Measurements from ENCODE around the gene SLC4A8.

DNA sequence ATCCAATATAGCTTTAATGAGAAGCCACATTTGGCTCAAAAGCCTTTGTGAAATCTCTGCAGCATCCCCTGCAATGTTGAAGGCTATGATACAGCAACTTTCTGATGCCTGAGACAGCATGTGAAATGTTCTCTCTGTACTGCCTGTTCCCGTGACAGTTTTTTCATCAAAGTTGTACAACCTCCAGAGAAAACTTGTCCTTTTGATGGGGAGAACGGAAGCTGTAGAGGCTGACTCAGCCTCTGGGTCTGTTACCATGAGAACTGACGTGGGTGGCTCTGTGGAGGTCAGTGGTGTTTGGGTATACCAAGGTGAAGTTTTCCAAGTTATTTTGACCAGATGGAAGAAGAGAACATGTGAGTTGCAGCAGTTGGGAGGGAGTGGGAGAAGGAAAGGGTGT lies 17.0 kb downstream of the SLC4A8 start:
- TF ChIP-seq, protein P1, sequence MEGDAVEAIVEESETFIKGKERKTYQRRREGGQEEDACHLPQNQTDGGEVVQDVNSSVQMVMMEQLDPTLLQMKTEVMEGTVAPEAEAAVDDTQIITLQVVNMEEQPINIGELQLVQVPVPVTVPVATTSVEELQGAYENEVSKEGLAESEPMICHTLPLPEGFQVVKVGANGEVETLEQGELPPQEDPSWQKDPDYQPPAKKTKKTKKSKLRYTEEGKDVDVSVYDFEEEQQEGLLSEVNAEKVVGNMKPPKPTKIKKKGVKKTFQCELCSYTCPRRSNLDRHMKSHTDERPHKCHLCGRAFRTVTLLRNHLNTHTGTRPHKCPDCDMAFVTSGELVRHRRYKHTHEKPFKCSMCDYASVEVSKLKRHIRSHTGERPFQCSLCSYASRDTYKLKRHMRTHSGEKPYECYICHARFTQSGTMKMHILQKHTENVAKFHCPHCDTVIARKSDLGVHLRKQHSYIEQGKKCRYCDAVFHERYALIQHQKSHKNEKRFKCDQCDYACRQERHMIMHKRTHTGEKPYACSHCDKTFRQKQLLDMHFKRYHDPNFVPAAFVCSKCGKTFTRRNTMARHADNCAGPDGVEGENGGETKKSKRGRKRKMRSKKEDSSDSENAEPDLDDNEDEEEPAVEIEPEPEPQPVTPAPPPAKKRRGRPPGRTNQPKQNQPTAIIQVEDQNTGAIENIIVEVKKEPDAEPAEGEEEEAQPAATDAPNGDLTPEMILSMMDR (conservative IDR thresholded peaks at IDR 0.05; ENCODE audit: low read length): no peak
- TF ChIP-seq EZH2phosphoT487 (IDR thresholded peaks at IDR 0.05; ENCODE audit: borderline replicate concordance, low read depth, low read length): no peak
